ENCODE results near the gene OPCML. TPM values are rescaled to one million over a fixed set of nuclear protein-coding genes. Genes with fewer than 3 reads are reported as not detected.

Gene OPCML
- total RNA-seq, 2 donors from 2014 or later = not detected

- no peaks in the 10 kb centered on the region for H3K9me3 ChIP-seq (ENCODE audit: control insufficient read depth, low read length, poor library complexity, severe bottlenecking)
- Mint-ChIP-seq H3K4me1 (peaks cover 2% of the 10 kb centered on the region), H3K27ac (no peak overlapping the region), H3K27me3 (peaks cover 6% of the 10 kb centered on the region), H3K4me3 (no peak overlapping the region), H3K36me3 (ENCODE audit: low read depth) (no peaks in the 10 kb centered on the region)
- DNase-seq (no peak), ATAC-seq (no peak)
These were observed 941.7 kb downstream of the OPCML start for GRCh38 chr11:132590554-132590953.

DNA sequence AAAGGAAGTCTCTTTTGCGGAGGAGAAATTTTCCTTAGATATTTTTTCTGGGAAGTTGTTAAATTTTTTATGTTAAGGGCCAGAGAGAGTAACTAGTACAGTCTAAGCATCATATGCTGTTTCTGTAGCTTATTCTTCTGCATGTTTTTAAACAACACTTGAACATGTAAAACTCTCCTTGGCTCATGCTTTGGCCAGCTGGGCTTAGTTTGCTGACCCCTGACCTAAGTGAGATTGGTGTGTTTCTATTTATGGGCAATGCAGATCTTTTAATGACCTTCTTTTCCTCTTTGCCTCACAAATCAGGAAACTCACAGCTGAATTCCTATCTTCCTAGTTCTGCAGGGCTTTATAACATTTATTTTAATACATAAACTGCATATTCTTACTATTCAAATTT is 942.5 kb downstream of the OPCML start:
- no peak for DNase-seq
- no peaks in the 10 kb centered on the region for H3K36me3 Mint-ChIP-seq (ENCODE audit: low read depth)
- H3K9me3 ChIP-seq (ENCODE audit: control insufficient read depth, low read length, poor library complexity, severe bottlenecking) = no peaks in the 10 kb centered on the region
- H3K27me3 Mint-ChIP-seq = peaks cover 6% of the 10 kb centered on the region
- H3K27ac Mint-ChIP-seq = no peak overlapping the region
- no peak overlapping the region for H3K4me3 Mint-ChIP-seq
- H3K4me1 Mint-ChIP-seq = no peaks in the 10 kb centered on the region
- no peak for ATAC-seq

- H3K36me3 Mint-ChIP-seq (ENCODE audit: low read depth) = no peaks in the 10 kb centered on the region
- DNase-seq = no peak
- H3K9me3 ChIP-seq (ENCODE audit: control insufficient read depth, low read length, poor library complexity, severe bottlenecking) = no peaks in the 10 kb centered on the region
- peaks cover 6% of the 10 kb centered on the region for H3K27me3 Mint-ChIP-seq
- no peak overlapping the region for H3K27ac Mint-ChIP-seq
- H3K4me1 Mint-ChIP-seq = no peaks in the 10 kb centered on the region
- H3K4me3 Mint-ChIP-seq = no peak overlapping the region
- no peak for ATAC-seq
These were observed 943.9 kb downstream of the OPCML start for GRCh38 chr11:132588366-132588765.

DNA sequence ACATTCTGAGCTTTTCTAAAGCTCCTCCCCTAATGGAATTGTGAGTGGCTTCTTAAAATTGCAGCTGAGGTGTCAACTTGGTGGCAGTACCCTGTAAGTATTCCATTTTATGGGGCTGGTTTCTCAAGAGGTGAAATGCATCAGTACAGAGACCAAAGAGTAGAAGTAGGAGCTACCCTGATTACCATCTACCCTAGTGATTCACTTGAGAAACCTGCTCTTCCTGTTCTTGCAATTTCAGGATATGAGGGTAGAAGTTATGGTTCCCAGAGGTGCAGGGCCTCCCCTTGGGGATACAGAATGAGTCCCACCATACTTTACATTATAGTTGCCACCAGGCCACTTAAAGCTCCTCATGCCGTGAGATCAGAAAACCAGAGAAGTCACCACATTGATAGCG is 944.6 kb downstream of the OPCML start:
- Mint-ChIP-seq H3K4me3 (no peak overlapping the region), H3K27me3 (peaks cover 6% of the 10 kb centered on the region), H3K36me3 (ENCODE audit: low read depth) (no peaks in the 10 kb centered on the region), H3K27ac (no peak overlapping the region), H3K4me1 (no peaks in the 10 kb centered on the region)
- no peaks in the 10 kb centered on the region for H3K9me3 ChIP-seq (ENCODE audit: control insufficient read depth, low read length, poor library complexity, severe bottlenecking)
- no peak for DNase-seq
- no peak for ATAC-seq

GRCh38 chr11:132586801-132587200 is 945.5 kb downstream of the OPCML start:
- no peaks in the 10 kb centered on the region for H3K4me1 Mint-ChIP-seq
- no peaks in the 10 kb centered on the region for H3K36me3 Mint-ChIP-seq (ENCODE audit: low read depth)
- DNase-seq (no peak), ATAC-seq (no peak)
- no peak overlapping the region for H3K4me3 Mint-ChIP-seq
- H3K27me3 Mint-ChIP-seq = peaks cover 5% of the 10 kb centered on the region
- H3K27ac Mint-ChIP-seq = no peak overlapping the region
- no peaks in the 10 kb centered on the region for H3K9me3 ChIP-seq (ENCODE audit: control insufficient read depth, low read length, poor library complexity, severe bottlenecking)

DNA sequence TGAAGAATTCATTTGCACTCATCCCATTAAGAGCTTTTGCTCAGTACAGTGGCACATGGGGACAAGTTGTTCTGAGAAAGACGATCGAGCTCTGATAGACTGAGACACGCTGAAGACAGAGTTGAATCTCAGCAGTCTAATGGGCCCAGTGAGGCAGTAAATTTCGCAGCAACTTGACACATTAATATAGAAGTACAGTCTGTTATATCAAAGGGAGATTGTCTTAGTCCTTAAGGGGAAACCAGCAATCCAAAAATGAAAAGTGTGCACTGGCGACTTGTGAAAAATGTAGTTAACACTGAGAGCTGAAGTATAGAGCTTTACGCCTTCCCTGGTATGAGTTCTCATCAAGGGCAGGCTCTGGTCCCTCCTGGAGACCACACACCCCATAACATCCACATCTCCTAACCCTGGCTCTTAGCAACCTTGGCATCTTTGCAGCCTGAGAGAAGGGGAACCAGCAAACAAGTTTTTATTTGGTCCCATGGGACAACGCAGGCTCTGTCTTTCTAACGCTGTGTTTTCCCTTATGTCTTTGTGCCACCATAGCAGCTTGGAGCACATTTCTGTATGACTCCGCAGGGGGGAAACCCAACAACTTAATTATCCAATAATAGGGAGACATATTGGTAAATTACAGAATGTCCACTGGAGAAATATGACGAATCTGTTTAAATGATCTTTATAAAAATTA is 952.5 kb downstream of the OPCML start:
- H3K36me3 Mint-ChIP-seq (ENCODE audit: low read depth) = no peaks in the 10 kb centered on the region
- no peak overlapping the region for H3K27ac Mint-ChIP-seq
- no peak for ATAC-seq
- no peak overlapping the region for H3K4me3 Mint-ChIP-seq
- peaks cover 6% of the 10 kb centered on the region for H3K4me1 Mint-ChIP-seq
- peaks cover 6% of the 10 kb centered on the region for H3K27me3 Mint-ChIP-seq
- H3K9me3 ChIP-seq (ENCODE audit: control insufficient read depth, low read length, poor library complexity, severe bottlenecking) = no peaks in the 10 kb centered on the region
- no peak for DNase-seq

DNA sequence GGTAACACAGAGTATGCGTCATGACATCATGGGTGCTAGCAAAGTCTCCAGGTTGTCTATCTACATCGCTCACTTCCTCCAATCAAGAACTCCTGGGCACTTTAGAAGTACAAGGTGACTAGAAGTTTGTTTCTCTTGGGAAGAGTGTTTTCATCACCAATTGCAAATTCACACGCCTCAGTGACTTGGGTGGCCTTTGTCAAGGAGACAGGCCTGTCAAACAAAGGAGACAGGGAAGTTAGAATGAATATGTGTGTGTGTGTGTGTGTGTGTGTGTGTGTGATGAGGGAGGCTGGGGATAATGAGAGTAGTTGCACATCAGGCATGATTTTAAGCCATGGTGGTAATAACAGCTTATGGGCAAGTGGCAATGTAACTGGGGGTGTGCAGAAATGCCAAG is 953.2 kb downstream of the OPCML start:
- ATAC-seq (no peak), DNase-seq (no peak)
- no peak overlapping the region for H3K27ac Mint-ChIP-seq
- H3K9me3 ChIP-seq (ENCODE audit: control insufficient read depth, low read length, poor library complexity, severe bottlenecking) = no peaks in the 10 kb centered on the region
- H3K4me1 Mint-ChIP-seq = peaks cover 6% of the 10 kb centered on the region
- H3K36me3 Mint-ChIP-seq (ENCODE audit: low read depth) = no peaks in the 10 kb centered on the region
- H3K4me3 Mint-ChIP-seq = no peak overlapping the region
- peaks cover 6% of the 10 kb centered on the region for H3K27me3 Mint-ChIP-seq

- no peak overlapping the region for H3K27ac Mint-ChIP-seq
These were observed 953.7 kb downstream of the OPCML start for GRCh38 chr11:132578580-132578979.

DNA sequence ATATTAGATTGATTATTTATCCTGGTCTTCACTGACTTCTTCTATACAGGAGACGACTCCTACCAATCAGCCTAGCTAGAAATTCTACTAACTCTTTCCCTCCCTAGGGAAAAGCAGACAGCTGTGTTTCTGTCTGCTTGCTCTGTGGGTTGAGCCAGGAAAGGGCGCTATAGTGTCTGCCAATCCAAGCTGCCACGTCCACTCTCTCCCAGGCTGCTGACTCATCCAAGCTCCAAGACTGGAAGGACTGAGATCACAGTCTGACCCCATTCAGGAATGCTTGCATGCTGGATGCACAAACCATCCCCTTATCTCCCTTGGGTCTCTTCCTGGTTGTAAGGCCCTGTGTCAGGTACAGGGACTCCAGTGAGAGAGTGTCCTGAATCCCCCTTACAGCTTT is 955.6 kb downstream of the OPCML start:
- DNase-seq (no peak), ATAC-seq (no peak)
- H3K9me3 ChIP-seq (ENCODE audit: control insufficient read depth, low read length, poor library complexity, severe bottlenecking) = no peaks in the 10 kb centered on the region
- Mint-ChIP-seq H3K27ac (no peak overlapping the region), H3K4me1 (peaks cover 6% of the 10 kb centered on the region), H3K27me3 (peaks cover 6% of the 10 kb centered on the region), H3K4me3 (no peak overlapping the region), H3K36me3 (ENCODE audit: low read depth) (no peaks in the 10 kb centered on the region)

More at GRCh38 chr11:132578580-132578979, 953.7 kb downstream of the OPCML start:
- Mint-ChIP-seq H3K4me1 (peaks cover 6% of the 10 kb centered on the region), H3K4me3 (no peak overlapping the region), H3K36me3 (ENCODE audit: low read depth) (no peaks in the 10 kb centered on the region), H3K27me3 (peaks cover 6% of the 10 kb centered on the region)
- ATAC-seq = no peak
- DNase-seq = no peak
- no peaks in the 10 kb centered on the region for H3K9me3 ChIP-seq (ENCODE audit: control insufficient read depth, low read length, poor library complexity, severe bottlenecking)

- no peak for DNase-seq
- no peaks in the 10 kb centered on the region for H3K36me3 Mint-ChIP-seq (ENCODE audit: low read depth)
- ATAC-seq = no peak
- no peak overlapping the region for H3K4me3 Mint-ChIP-seq
- H3K27ac Mint-ChIP-seq = no peak overlapping the region
- no peaks in the 10 kb centered on the region for H3K4me1 Mint-ChIP-seq
- H3K27me3 Mint-ChIP-seq = peaks cover 19% of the 10 kb centered on the region
- H3K9me3 ChIP-seq (ENCODE audit: control insufficient read depth, low read length, poor library complexity, severe bottlenecking) = peaks cover 3% of the 10 kb centered on the region
These were observed 968.0 kb downstream of the OPCML start for GRCh38 chr11:132564091-132564885.

- DNase-seq (no peak), ATAC-seq (no peak)
- no peak overlapping the region for H3K27ac Mint-ChIP-seq
- H3K27me3 Mint-ChIP-seq = peaks cover 19% of the 10 kb centered on the region
- H3K4me3 Mint-ChIP-seq = no peak overlapping the region
- H3K4me1 Mint-ChIP-seq = peaks cover 5% of the 10 kb centered on the region
- H3K36me3 Mint-ChIP-seq (ENCODE audit: low read depth) = no peaks in the 10 kb centered on the region
- H3K9me3 ChIP-seq (ENCODE audit: control insufficient read depth, low read length, poor library complexity, severe bottlenecking) = peaks cover 3% of the 10 kb centered on the region
These were observed 969.3 kb downstream of the OPCML start for GRCh38 chr11:132563050-132563449.

- Mint-ChIP-seq H3K4me3 (no peak overlapping the region), H3K27me3 (peaks cover 14% of the 10 kb centered on the region), H3K36me3 (ENCODE audit: low read depth) (no peaks in the 10 kb centered on the region), H3K27ac (no peak overlapping the region), H3K4me1 (peaks cover 5% of the 10 kb centered on the region)
- peaks cover 3% of the 10 kb centered on the region for H3K9me3 ChIP-seq (ENCODE audit: control insufficient read depth, low read length, poor library complexity, severe bottlenecking)
- DNase-seq (no peak), ATAC-seq (no peak)
These were observed 970.4 kb downstream of the OPCML start for GRCh38 chr11:132561937-132562336.

DNA sequence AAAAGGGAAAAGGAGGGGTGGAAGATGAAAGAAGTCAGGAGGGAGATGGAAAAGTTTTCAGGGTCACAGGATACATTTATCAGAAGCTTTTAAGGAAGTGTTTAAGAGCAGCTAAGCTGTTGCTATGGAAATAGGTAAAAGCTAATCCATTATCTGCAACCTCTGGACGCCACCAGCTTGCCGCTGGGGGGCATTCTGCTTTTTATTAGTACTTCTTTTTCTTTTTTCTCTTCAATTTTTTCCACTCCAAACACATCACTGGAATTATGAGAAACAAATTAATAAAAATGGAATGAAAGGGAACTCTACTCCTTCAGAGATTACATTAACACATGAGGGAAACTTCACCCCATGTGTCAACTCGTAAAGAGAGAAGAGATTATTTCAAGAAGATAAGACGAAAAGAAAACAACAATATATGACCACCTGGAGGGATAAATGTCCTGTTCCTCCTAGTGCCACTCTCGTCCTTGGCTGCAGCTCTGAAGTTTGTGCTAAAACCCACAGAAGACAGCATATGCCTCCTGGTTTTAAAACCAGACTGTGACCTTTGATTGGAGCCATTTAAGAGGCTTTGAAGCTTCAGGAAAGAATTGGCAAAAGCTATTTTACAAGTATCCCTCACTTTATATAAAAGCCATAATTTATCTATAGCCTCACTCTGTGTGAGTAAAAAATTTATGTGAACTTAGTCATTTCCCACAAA is 972.8 kb downstream of the OPCML start:
- H3K36me3 Mint-ChIP-seq (ENCODE audit: low read depth) = no peaks in the 10 kb centered on the region
- H3K4me1 Mint-ChIP-seq = peaks cover 5% of the 10 kb centered on the region
- DNase-seq (no peak), ATAC-seq (no peak)
- no peak overlapping the region for H3K27ac Mint-ChIP-seq
- no peaks in the 10 kb centered on the region for H3K27me3 Mint-ChIP-seq
- peaks cover 3% of the 10 kb centered on the region for H3K9me3 ChIP-seq (ENCODE audit: control insufficient read depth, low read length, poor library complexity, severe bottlenecking)
- H3K4me3 Mint-ChIP-seq = no peak overlapping the region
